Endothelial cell of umbilical vein (primary cell): ENCODE data around the gene STMP1.

Source experiments
- CTCF ChIP-seq, 2 donors: IDR thresholded peaks; 1 replicate in 1 of 2; 2 replicates in 1 of 2; pipeline ENCODE4 v1.5.1; 2011; ENCODE audit warnings: low read length in 2 of 2, mild to moderate bottlenecking in 2 of 2, moderate library complexity in 2 of 2, control low read depth in 1 of 2, inconsistent platforms in 1 of 2, low read depth in 1 of 2; ENCODE audit not compliant: insufficient read depth in 1 of 2; ENCODE audit errors: extremely low read depth in 1 of 2
- EZH2 ChIP-seq: IDR thresholded peaks from 2 replicates; pipeline ENCODE4 v1.6.1; 2012; ENCODE audit warnings: borderline replicate concordance, low read depth, mild to moderate bottlenecking, moderate library complexity, low read length, inconsistent platforms; ENCODE audit not compliant: severe bottlenecking
- FOS ChIP-seq: IDR thresholded peaks from 2 replicates; pipeline ENCODE4 v1.6.1; 2011; ENCODE audit warnings: mild to moderate bottlenecking, low read length, moderate library complexity, borderline replicate concordance; ENCODE audit not compliant: insufficient read depth
- GATA2 ChIP-seq: IDR thresholded peaks from 2 replicates; pipeline ENCODE4 v1.7.0; 2011; ENCODE audit warnings: low read depth, mild to moderate bottlenecking, moderate library complexity, mixed read lengths, low read length; ENCODE audit not compliant: insufficient read length, insufficient read depth
- JUN ChIP-seq: IDR thresholded peaks from 2 replicates; pipeline ENCODE4 v1.6.1; 2011; ENCODE audit warnings: borderline replicate concordance, low read depth; ENCODE audit not compliant: insufficient read length, insufficient read depth
- MAX ChIP-seq: IDR thresholded peaks from 2 replicates; pipeline ENCODE4 v1.6.1; 2011; ENCODE audit not compliant: insufficient read depth, insufficient read length
- MYC ChIP-seq: IDR thresholded peaks from one replicate; pipeline ENCODE4 v1.6.1; 2011; ENCODE audit warnings: mild to moderate bottlenecking, low read depth, low read length
- POLR2A ChIP-seq: IDR thresholded peaks from 2 replicates; pipeline ENCODE4 v1.6.1; 2012; ENCODE audit warnings: low read depth, mild to moderate bottlenecking, control low read depth, low read length
- POLR2AphosphoS5 ChIP-seq: IDR thresholded peaks from 2 replicates; pipeline ENCODE4 v1.6.1; 2012; ENCODE audit warnings: low read depth, mild to moderate bottlenecking, control low read depth, low read length, moderate library complexity; ENCODE audit not compliant: insufficient read depth

DNA sequence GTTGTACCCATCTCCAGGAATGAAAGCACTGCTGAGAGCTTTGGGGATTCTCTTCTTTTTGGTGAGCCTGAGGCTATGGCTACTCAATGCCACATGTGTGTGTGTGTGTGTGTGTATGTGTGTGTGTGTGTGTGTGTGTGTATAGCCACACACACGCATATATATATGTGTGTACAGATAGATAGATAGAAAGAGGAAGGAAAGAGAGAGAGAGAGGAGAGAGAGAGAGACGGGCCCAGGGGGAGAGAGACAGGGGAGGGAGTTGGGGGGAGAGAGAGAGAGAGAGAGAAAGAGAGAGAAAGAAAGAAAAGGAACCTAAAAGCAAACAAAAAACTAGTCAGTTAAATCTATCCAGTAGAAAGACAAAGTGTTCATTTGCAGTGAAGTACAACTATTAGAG is 57.4 kb downstream of the STMP1 start:
- no peak for TF ChIP-seq EZH2
- no peak for TF ChIP-seq CTCF (IDR thresholded peaks at IDR 0.05; ENCODE audit: extremely low read depth in 1 of 2, insufficient read depth in 1 of 2, low read depth in 1 of 2, low read length in 2 of 2)
- TF ChIP-seq POLR2AphosphoS5, result no peak
- TF ChIP-seq FOS, result no peak
- no peak for TF ChIP-seq POLR2A
- no peak for TF ChIP-seq MAX
- TF ChIP-seq JUN, result no peak
- TF ChIP-seq MYC, result no peak
- TF ChIP-seq GATA2, result no peak
